Measurements from ENCODE around the gene FOLR2. TPM values are rescaled to one million over a fixed set of nuclear protein-coding genes. Genes with fewer than 3 reads are reported as not detected.

Gene FOLR2
- polyA plus RNA-seq, 1 donor (not counting 4 experiments of a cell fraction or from before 2014, with no cell fraction given) = not detected

DNA sequence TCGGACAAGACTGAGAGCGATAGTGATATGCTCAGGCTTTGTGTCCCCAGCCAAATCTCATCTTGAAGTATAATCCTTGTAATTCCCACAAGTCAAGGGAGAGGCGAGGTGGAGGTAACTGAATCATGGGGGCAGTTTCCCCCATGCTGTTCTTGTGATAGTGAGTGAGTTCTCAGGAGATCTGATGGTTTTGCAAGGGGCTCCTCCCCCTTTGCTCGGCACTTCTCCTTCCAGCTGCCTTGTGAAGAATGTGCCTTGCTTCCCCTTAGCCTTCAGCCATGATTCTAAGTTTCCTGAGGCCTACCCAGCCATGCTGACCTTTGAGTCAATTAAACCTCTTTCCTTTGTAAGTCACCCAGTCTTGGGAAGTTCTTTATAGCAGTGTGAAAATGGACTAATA is 7.5 kb upstream of the FOLR2 start:
- no peak overlapping the region for H3K27ac ChIP-seq (ENCODE audit: control insufficient read depth, insufficient read depth, low read length)
- H3K4me2 ChIP-seq (ENCODE audit: control insufficient read depth, extremely low read depth, insufficient read depth, low read depth, low read length) = no peak overlapping the region
- no peaks in the 10 kb centered on the region for H3K9me1 ChIP-seq (ENCODE audit: control insufficient read depth, extremely low read depth, insufficient read depth, low read length)
- FAIRE-seq (no peak), DNase-seq (ENCODE audit: low read depth, low spot score) (no peak)
- TF ChIP-seq, protein P1, sequence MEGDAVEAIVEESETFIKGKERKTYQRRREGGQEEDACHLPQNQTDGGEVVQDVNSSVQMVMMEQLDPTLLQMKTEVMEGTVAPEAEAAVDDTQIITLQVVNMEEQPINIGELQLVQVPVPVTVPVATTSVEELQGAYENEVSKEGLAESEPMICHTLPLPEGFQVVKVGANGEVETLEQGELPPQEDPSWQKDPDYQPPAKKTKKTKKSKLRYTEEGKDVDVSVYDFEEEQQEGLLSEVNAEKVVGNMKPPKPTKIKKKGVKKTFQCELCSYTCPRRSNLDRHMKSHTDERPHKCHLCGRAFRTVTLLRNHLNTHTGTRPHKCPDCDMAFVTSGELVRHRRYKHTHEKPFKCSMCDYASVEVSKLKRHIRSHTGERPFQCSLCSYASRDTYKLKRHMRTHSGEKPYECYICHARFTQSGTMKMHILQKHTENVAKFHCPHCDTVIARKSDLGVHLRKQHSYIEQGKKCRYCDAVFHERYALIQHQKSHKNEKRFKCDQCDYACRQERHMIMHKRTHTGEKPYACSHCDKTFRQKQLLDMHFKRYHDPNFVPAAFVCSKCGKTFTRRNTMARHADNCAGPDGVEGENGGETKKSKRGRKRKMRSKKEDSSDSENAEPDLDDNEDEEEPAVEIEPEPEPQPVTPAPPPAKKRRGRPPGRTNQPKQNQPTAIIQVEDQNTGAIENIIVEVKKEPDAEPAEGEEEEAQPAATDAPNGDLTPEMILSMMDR (optimal IDR thresholded peaks at IDR 0.05 in 1 of 3, IDR thresholded peaks at IDR 0.05 in 1 of 3, conservative IDR thresholded peaks at IDR 0.05 in 1 of 3; ENCODE audit: extremely low read depth in 1 of 3, insufficient read depth in 2 of 3, low read length in 3 of 3) = no peak
- TF ChIP-seq EZH2 (IDR thresholded peaks at IDR 0.05; ENCODE audit: low read length) = no peak
- dilution Hi-C loops (cut with MboI; ENCODE audit: extremely low pct_ligation_motif_present, low sequenced_read_pairs) = no loop called here
- H2AFZ ChIP-seq (ENCODE audit: control insufficient read depth, low read length) = no peak overlapping the region
- no peaks in the 10 kb centered on the region for H4K20me1 ChIP-seq (ENCODE audit: control insufficient read depth, extremely low read depth, insufficient read depth, low read length)
- no peaks in the 10 kb centered on the region for H3K4me1 ChIP-seq (ENCODE audit: control insufficient read depth, extremely low read depth, insufficient read depth, low read length)
- H3K27me3 ChIP-seq (ENCODE audit: control insufficient read depth, extremely low read depth, insufficient read depth, low read length) = no peaks in the 10 kb centered on the region
- no peak overlapping the region for H3K9ac ChIP-seq (ENCODE audit: control insufficient read depth, extremely low read depth, insufficient read depth, low read length)
- H3K36me3 ChIP-seq (ENCODE audit: control insufficient read depth in 2 of 2, extremely low read depth in 1 of 2, insufficient read depth in 2 of 2, low read length in 2 of 2) = no peaks in the 10 kb centered on the region
- H3K4me3 ChIP-seq (ENCODE audit: control insufficient read depth in 2 of 3, extremely low read depth in 1 of 3, insufficient read depth in 2 of 3, low read depth in 1 of 3, low read length in 3 of 3) = no peak overlapping the region
- H3K79me2 ChIP-seq (ENCODE audit: control insufficient read depth, insufficient read depth, low read length) = no peaks in the 10 kb centered on the region
- H3K9me3 ChIP-seq (ENCODE audit: control insufficient read depth, low read depth, low read length) = no peaks in the 10 kb centered on the region

- peaks cover 6% of the 10 kb centered on the region for H3K4me1 ChIP-seq (ENCODE audit: control insufficient read depth, extremely low read depth, insufficient read depth, low read length)
- no peak for DNase-seq (ENCODE audit: low read depth, low spot score)
- TF ChIP-seq, protein P1 (optimal IDR thresholded peaks at IDR 0.05 in 1 of 3, IDR thresholded peaks at IDR 0.05 in 1 of 3, conservative IDR thresholded peaks at IDR 0.05 in 1 of 3; ENCODE audit: extremely low read depth in 1 of 3, insufficient read depth in 2 of 3, low read length in 3 of 3) = no peak
- no peak for TF ChIP-seq EZH2 (IDR thresholded peaks at IDR 0.05; ENCODE audit: low read length)
- H3K4me3 ChIP-seq (ENCODE audit: control insufficient read depth in 2 of 3, extremely low read depth in 1 of 3, insufficient read depth in 2 of 3, low read depth in 1 of 3, low read length in 3 of 3) = no peak overlapping the region
- H2AFZ ChIP-seq (ENCODE audit: control insufficient read depth, low read length) = no peak overlapping the region
- H3K4me2 ChIP-seq (ENCODE audit: control insufficient read depth, extremely low read depth, insufficient read depth, low read depth, low read length) = no peak overlapping the region
- no peak for FAIRE-seq
- no peaks in the 10 kb centered on the region for H3K9me1 ChIP-seq (ENCODE audit: control insufficient read depth, extremely low read depth, insufficient read depth, low read length)
- no peak overlapping the region for H3K27ac ChIP-seq (ENCODE audit: control insufficient read depth, insufficient read depth, low read length)
- H3K36me3 ChIP-seq (ENCODE audit: control insufficient read depth in 2 of 2, extremely low read depth in 1 of 2, insufficient read depth in 2 of 2, low read length in 2 of 2) = no peaks in the 10 kb centered on the region
- peaks cover 11% of the 10 kb centered on the region for H3K27me3 ChIP-seq (ENCODE audit: control insufficient read depth, extremely low read depth, insufficient read depth, low read length)
- no peaks in the 10 kb centered on the region for H3K9me3 ChIP-seq (ENCODE audit: control insufficient read depth, low read depth, low read length)
- H3K79me2 ChIP-seq (ENCODE audit: control insufficient read depth, insufficient read depth, low read length) = no peaks in the 10 kb centered on the region
- H4K20me1 ChIP-seq (ENCODE audit: control insufficient read depth, extremely low read depth, insufficient read depth, low read length) = no peaks in the 10 kb centered on the region
- H3K9ac ChIP-seq (ENCODE audit: control insufficient read depth, extremely low read depth, insufficient read depth, low read length) = no peak overlapping the region
- dilution Hi-C loops (cut with MboI; ENCODE audit: extremely low pct_ligation_motif_present, low sequenced_read_pairs) = no loop called here
Measured at GRCh38 chr11:72217841-72218240, 1.2 kb downstream of the FOLR2 start.

Measured in keratinocyte (primary cell).